Measurements from ENCODE around the gene HOMER2.

- no peak for TF ChIP-seq CTCF (IDR thresholded peaks at IDR 0.05; ENCODE audit: insufficient read depth, low read length)
- no peak for TF ChIP-seq POLR2AphosphoS5 (IDR thresholded peaks at IDR 0.05; ENCODE audit: low read depth)
- TF ChIP-seq REST (IDR thresholded peaks at IDR 0.05; ENCODE audit: insufficient replicate concordance, low read depth), result no peak
- no peak for TF ChIP-seq GABPA (IDR thresholded peaks at IDR 0.05; ENCODE audit: low read depth)
- no peak for TF ChIP-seq SPI1 (IDR thresholded peaks at IDR 0.05; ENCODE audit: borderline replicate concordance, low read depth)
These were observed 51.9 kb downstream of the HOMER2 start for GRCh38 chr15:82900511-82901060.

Measured in HL-60 (cell line).